H9 (cell line): ENCODE data around the gene TAF4. TPM values are rescaled to one million over a fixed set of nuclear protein-coding genes. Genes with fewer than 3 reads are reported as not detected.

Experiments
- DNase-seq: peaks from one replicate; pipeline ENCODE4 v3.0.0-alpha.2; 2017
- H2AFZ ChIP-seq: one replicate; pipeline ENCODE4 v1.6.1; 2013; ENCODE audit warnings: mild to moderate bottlenecking, low read length, control low read depth, moderate library complexity
- H2AK5ac ChIP-seq: 2 replicates; pipeline ENCODE4 v1.6.1; 2013; ENCODE audit warnings: low read length, control low read depth, mixed read lengths; ENCODE audit not compliant: insufficient read length
- H2BK120ac ChIP-seq: one replicate; pipeline ENCODE4 v1.6.1; 2013; ENCODE audit warnings: low read depth, mild to moderate bottlenecking, low read length, control low read depth, inconsistent platforms; ENCODE audit not compliant: poor library complexity, severe bottlenecking
- H2BK12ac ChIP-seq: 2 replicates; pipeline ENCODE4 v1.6.1; 2013; ENCODE audit warnings: low read length, control low read depth, mixed read lengths, low read depth; ENCODE audit not compliant: insufficient read length
- H2BK15ac ChIP-seq: 2 replicates; pipeline ENCODE4 v1.6.1; 2013; ENCODE audit warnings: low read depth, low read length, control low read depth
- H2BK20ac ChIP-seq: one replicate; pipeline ENCODE4 v1.6.1; 2013; ENCODE audit warnings: low read depth, mild to moderate bottlenecking, low read length, control low read depth, inconsistent platforms; ENCODE audit not compliant: poor library complexity, severe bottlenecking
- H2BK5ac ChIP-seq: 2 replicates; pipeline ENCODE4 v1.6.1; 2013; ENCODE audit warnings: low read length, control low read depth, mixed read lengths; ENCODE audit not compliant: insufficient read length
- H3K14ac ChIP-seq: 2 replicates; pipeline ENCODE4 v1.6.1; 2013; ENCODE audit warnings: low read length, control low read depth; ENCODE audit not compliant: insufficient read depth
- H3K18ac ChIP-seq: 2 replicates; pipeline ENCODE4 v1.6.1; 2013; ENCODE audit warnings: low read depth, mild to moderate bottlenecking, mixed read lengths, low read length, control low read depth; ENCODE audit not compliant: insufficient read length
- H3K23ac ChIP-seq: 2 replicates; pipeline ENCODE4 v1.6.1; 2013; ENCODE audit warnings: low read length, control low read depth, mixed read lengths, low read depth; ENCODE audit not compliant: insufficient read length
- H3K23me2 ChIP-seq: 2 replicates; pipeline ENCODE4 v1.6.1; 2013; ENCODE audit warnings: low read depth, mild to moderate bottlenecking, mixed read lengths, low read length, control low read depth; ENCODE audit not compliant: insufficient read length, poor library complexity, severe bottlenecking
- H3K27ac ChIP-seq: 2 replicates; pipeline ENCODE4 v1.5.1; 2013; ENCODE audit warnings: low read length, control low read depth, mixed read lengths, low read depth; ENCODE audit not compliant: insufficient read length
- H3K27me3 ChIP-seq: 2 replicates; pipeline ENCODE4 v1.6.1; 2013; ENCODE audit warnings: low read length, control low read depth, inconsistent platforms; ENCODE audit not compliant: insufficient read depth
- H3K4ac ChIP-seq: 2 replicates; pipeline ENCODE4 v1.6.1; 2013; ENCODE audit warnings: low read depth, mild to moderate bottlenecking, control low read depth, inconsistent platforms, low read length, moderate library complexity
- H3K4me1 ChIP-seq: 2 replicates; pipeline ENCODE4 v1.6.1; 2013; ENCODE audit warnings: low read length, control low read depth, inconsistent platforms; ENCODE audit not compliant: insufficient read depth
- H3K4me2 ChIP-seq: 2 replicates; pipeline ENCODE4 v1.6.1; 2013; ENCODE audit warnings: low read length, control low read depth, mixed read lengths; ENCODE audit not compliant: insufficient read length, insufficient read depth
- H3K56ac ChIP-seq: 2 replicates; pipeline ENCODE4 v1.6.1; 2013; ENCODE audit warnings: low read depth, mild to moderate bottlenecking, mixed read lengths, low read length, control low read depth; ENCODE audit not compliant: insufficient read length
- H3K79me1 ChIP-seq: 2 replicates; pipeline ENCODE4 v1.6.1; 2013; ENCODE audit warnings: low read depth, mild to moderate bottlenecking, moderate library complexity, low read length, control low read depth, inconsistent platforms; ENCODE audit not compliant: insufficient read depth, poor library complexity, severe bottlenecking
- H3K79me2 ChIP-seq: 2 replicates; pipeline ENCODE4 v1.6.1; 2013; ENCODE audit warnings: low read length, control low read depth, inconsistent platforms; ENCODE audit not compliant: insufficient read depth
- H3K9ac ChIP-seq: 2 replicates; pipeline ENCODE4 v1.6.1; 2013; ENCODE audit warnings: low read length, control low read depth, mixed read lengths; ENCODE audit not compliant: insufficient read length; ENCODE audit errors: extremely low read depth
- H3K9me3 ChIP-seq: one replicate; pipeline ENCODE4 v1.6.1; 2013; ENCODE audit warnings: low read depth, low read length, inconsistent platforms; ENCODE audit not compliant: control insufficient read depth
- H3T11ph ChIP-seq: one replicate; pipeline ENCODE4 v1.6.1; 2013; ENCODE audit warnings: mild to moderate bottlenecking, low read length, control low read depth, inconsistent platforms
- H4K20me1 ChIP-seq: one replicate; pipeline ENCODE4 v1.6.1; 2013; ENCODE audit not compliant: control insufficient read depth, insufficient read length, insufficient read depth
- H4K5ac ChIP-seq: 2 replicates; pipeline ENCODE4 v1.6.1; 2013; ENCODE audit warnings: low read depth, mild to moderate bottlenecking, mixed read lengths, low read length, control low read depth; ENCODE audit not compliant: insufficient read length
- H4K8ac ChIP-seq: replicated peaks from 2 replicates; pipeline ENCODE4 v1.6.1; 2013; ENCODE audit warnings: low read length, control low read depth, mixed read lengths, low read depth; ENCODE audit not compliant: insufficient read length
- H4K91ac ChIP-seq: 2 replicates; pipeline ENCODE4 v1.6.1; 2013; ENCODE audit warnings: low read depth, mild to moderate bottlenecking, moderate library complexity, mixed read lengths, low read length, control low read depth; ENCODE audit not compliant: insufficient read length
- H3K27ac Mint-ChIP-seq, 3 experiments: 2 replicates in 2 of 3; 3 replicates in 1 of 3; pipeline ENCODE4 v1.8.0; 2020 to 2021; ENCODE audit warnings: mixed read lengths in 3 of 3, mild to moderate bottlenecking in 1 of 3, moderate library complexity in 1 of 3
- H3K27me3 Mint-ChIP-seq: 2 replicates; pipeline ENCODE4 v1.8.0; 2021; ENCODE audit warnings: low read depth, mild to moderate bottlenecking, moderate library complexity, mixed read lengths
- H3K36me3 Mint-ChIP-seq, 3 experiments: 2 replicates in 2 of 3; 3 replicates in 1 of 3; pipeline ENCODE4 v1.8.0; 2020 to 2021; ENCODE audit warnings: low read depth in 3 of 3, mixed read lengths in 3 of 3; ENCODE audit not compliant: insufficient read depth in 1 of 3
- H3K4me1 Mint-ChIP-seq, 2 experiments: 2 replicates each; pipeline ENCODE4 v1.8.0; 2020; ENCODE audit warnings: mixed read lengths in 2 of 2
- H3K4me3 Mint-ChIP-seq, 2 experiments: 2 replicates in 1 of 2; 3 replicates in 1 of 2; pipeline ENCODE4 v1.8.0; 2020 to 2021; ENCODE audit warnings: mild to moderate bottlenecking in 2 of 2, mixed read lengths in 2 of 2, moderate library complexity in 1 of 2
- H3K9me3 Mint-ChIP-seq, 2 experiments: 2 replicates in 1 of 2; 3 replicates in 1 of 2; pipeline ENCODE4 v1.8.0; 2020; ENCODE audit warnings: mild to moderate bottlenecking in 2 of 2, mixed read lengths in 2 of 2, moderate library complexity in 1 of 2
- WGBS: extraction: QIAGEN DNeasy Blood & Tissue Kit; methylation state at CpG from one replicate; pipeline ENCODE4 v1.1.7; 2013; ENCODE audit warnings: missing lambda C conversion rate, low lambda C conversion rate, mixed read lengths; ENCODE audit not compliant: insufficient read length; ENCODE audit errors: extremely low coverage; 5-methylcytosine and 5-hydroxymethylcytosine counted together
- total RNA-seq: library from RNA; stranded (reverse); gene quantifications from 2 replicates; pipeline ENCODE4 v1.2.1, GENCODE V29; 2021
- TF ChIP-seq, protein P1 (sequence below): fragments of 200-600 bp; sonication (generic); conservative IDR thresholded peaks from 3 replicates; pipeline ENCODE4 v1.8.0; 2021; ENCODE audit warnings: antibody characterized with exemption, mild to moderate bottlenecking

The TAF4 gene
- total RNA-seq, 1 experiment from 2014 or later = 30.8 TPM

GRCh38 chr20:62046431-62046830 lies 19.2 kb downstream of the TAF4 start:
- Histone ChIP-seq H3K4me1 (no peaks in the 10 kb centered on the region; the same call in 1 of the 2 replicates), H3K4me2 (no peak overlapping the region)

More at GRCh38 chr20:62046431-62046830, 19.2 kb downstream of the TAF4 start:
- no peak overlapping the region for H3K23ac ChIP-seq
- Mint-ChIP-seq H3K27me3 (no peaks in the 10 kb centered on the region; the same call in 1 of the 2 replicates), H3K4me1 (peaks cover 68 to 73% of the 10 kb centered on the region in 2 experiments), H3K27ac (no peak overlapping the region), H3K4me3 (no peak overlapping the region), H3K36me3 (no peaks in the 10 kb centered on the region; a peak in 1 of 7 replicates), H3K9me3 (no peaks in the 10 kb centered on the region)
- no peak overlapping the region for H4K8ac ChIP-seq
- H4K20me1 ChIP-seq = peaks cover 9% of the 10 kb centered on the region
- H3K14ac ChIP-seq = no peak overlapping the region; the same call in 1 of the 2 replicates
- no peak overlapping the region for H2BK12ac ChIP-seq
- TF ChIP-seq, protein P1, sequence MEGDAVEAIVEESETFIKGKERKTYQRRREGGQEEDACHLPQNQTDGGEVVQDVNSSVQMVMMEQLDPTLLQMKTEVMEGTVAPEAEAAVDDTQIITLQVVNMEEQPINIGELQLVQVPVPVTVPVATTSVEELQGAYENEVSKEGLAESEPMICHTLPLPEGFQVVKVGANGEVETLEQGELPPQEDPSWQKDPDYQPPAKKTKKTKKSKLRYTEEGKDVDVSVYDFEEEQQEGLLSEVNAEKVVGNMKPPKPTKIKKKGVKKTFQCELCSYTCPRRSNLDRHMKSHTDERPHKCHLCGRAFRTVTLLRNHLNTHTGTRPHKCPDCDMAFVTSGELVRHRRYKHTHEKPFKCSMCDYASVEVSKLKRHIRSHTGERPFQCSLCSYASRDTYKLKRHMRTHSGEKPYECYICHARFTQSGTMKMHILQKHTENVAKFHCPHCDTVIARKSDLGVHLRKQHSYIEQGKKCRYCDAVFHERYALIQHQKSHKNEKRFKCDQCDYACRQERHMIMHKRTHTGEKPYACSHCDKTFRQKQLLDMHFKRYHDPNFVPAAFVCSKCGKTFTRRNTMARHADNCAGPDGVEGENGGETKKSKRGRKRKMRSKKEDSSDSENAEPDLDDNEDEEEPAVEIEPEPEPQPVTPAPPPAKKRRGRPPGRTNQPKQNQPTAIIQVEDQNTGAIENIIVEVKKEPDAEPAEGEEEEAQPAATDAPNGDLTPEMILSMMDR = no peak
- H3T11ph ChIP-seq = no peak overlapping the region
- H3K79me1 ChIP-seq = peaks cover 6% of the 10 kb centered on the region
- H3K56ac ChIP-seq = no peak overlapping the region
- H4K91ac ChIP-seq = no peak overlapping the region
- DNase-seq = no peak
- no peaks in the 10 kb centered on the region for H3K23me2 ChIP-seq
- no peak overlapping the region for H2AFZ ChIP-seq
- H3K79me2 ChIP-seq = peaks cover 39% of the 10 kb centered on the region; the same call in 1 of the 2 replicates
- H2BK120ac ChIP-seq = no peak overlapping the region
- H3K27me3 ChIP-seq = no peaks in the 10 kb centered on the region
- no peak overlapping the region for H2AK5ac ChIP-seq
- no peak overlapping the region for H2BK20ac ChIP-seq
- no peak overlapping the region for H3K27ac ChIP-seq
- no peak overlapping the region for H3K18ac ChIP-seq
- no peaks in the 10 kb centered on the region for H3K9me3 ChIP-seq
- no peak overlapping the region for H2BK5ac ChIP-seq
- WGBS = no CpG with 5 or more reads among the region's 15 CpGs
- H2BK15ac ChIP-seq = no peak overlapping the region
- H3K9ac ChIP-seq = no peak overlapping the region
- H3K4ac ChIP-seq = no peak overlapping the region
- no peak overlapping the region for H4K5ac ChIP-seq
